Measurements from ENCODE around the gene ZAP70. TPM values are rescaled to one million over a fixed set of nuclear protein-coding genes. Genes with fewer than 3 reads are reported as not detected.

Gene ZAP70
- total RNA-seq, 3 donors from 2014 or later = 3.5 to 7.5 (median 5.4) TPM

DNA sequence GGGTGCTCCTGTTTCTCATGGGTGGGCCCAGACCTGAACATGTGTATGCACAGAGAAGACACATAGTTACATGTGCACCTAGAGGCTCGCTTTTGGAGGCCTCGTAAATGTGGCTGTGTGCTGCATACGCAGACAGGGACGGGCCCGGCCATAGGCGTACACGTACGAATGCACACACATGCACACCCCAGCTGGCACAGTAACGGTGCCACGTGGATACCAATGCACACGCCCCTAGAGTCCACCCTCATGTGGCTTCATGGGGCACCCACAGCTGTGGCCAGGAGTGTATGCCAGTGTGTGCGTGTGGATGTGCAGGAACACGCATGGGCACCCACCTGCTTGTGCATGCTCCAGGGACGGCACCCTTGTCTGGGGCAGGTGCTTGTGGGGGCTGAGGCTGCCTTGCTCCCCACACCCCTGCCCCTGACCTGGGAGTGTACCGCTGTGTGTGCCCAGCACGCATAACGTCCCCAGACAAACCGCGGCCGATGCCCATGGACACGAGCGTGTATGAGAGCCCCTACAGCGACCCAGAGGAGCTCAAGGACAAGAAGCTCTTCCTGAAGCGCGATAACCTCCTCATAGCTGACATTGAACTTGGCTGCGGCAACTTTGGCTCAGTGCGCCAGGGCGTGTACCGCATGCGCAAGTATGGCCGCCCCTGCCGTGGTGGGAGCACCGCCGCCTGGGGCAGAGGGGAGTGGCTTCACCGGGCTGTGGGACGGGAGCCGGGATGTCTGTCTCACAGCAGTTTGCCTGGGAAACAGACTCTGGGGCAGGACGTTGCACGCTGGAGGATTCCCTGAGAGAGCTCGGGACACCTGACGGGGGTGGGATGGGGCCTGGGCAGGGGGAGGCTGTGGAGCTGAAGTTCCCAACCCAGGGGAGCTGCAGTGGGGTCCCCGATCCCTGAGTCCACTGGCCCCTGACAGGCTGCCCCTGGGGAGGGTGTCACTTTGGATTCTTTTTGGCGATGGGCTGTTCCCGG lies 21.0 kb downstream of the ZAP70 start:
- H3K36me3 ChIP-seq (ENCODE audit: low read depth) = no peaks in the 10 kb centered on the region
- DNase-seq (no peak), ATAC-seq (no peak)
- TF ChIP-seq, protein P1, sequence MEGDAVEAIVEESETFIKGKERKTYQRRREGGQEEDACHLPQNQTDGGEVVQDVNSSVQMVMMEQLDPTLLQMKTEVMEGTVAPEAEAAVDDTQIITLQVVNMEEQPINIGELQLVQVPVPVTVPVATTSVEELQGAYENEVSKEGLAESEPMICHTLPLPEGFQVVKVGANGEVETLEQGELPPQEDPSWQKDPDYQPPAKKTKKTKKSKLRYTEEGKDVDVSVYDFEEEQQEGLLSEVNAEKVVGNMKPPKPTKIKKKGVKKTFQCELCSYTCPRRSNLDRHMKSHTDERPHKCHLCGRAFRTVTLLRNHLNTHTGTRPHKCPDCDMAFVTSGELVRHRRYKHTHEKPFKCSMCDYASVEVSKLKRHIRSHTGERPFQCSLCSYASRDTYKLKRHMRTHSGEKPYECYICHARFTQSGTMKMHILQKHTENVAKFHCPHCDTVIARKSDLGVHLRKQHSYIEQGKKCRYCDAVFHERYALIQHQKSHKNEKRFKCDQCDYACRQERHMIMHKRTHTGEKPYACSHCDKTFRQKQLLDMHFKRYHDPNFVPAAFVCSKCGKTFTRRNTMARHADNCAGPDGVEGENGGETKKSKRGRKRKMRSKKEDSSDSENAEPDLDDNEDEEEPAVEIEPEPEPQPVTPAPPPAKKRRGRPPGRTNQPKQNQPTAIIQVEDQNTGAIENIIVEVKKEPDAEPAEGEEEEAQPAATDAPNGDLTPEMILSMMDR (IDR thresholded peaks at IDR 0.05) = no peak
- peaks cover 5% of the 10 kb centered on the region for H3K9me3 ChIP-seq
- no peak overlapping the region for H3K4me3 ChIP-seq
- intact Hi-C loops (cut with DNase I, micrococcal nuclease) = no loop called here
- no peaks in the 10 kb centered on the region for H3K4me1 ChIP-seq (ENCODE audit: low read depth)

DNA sequence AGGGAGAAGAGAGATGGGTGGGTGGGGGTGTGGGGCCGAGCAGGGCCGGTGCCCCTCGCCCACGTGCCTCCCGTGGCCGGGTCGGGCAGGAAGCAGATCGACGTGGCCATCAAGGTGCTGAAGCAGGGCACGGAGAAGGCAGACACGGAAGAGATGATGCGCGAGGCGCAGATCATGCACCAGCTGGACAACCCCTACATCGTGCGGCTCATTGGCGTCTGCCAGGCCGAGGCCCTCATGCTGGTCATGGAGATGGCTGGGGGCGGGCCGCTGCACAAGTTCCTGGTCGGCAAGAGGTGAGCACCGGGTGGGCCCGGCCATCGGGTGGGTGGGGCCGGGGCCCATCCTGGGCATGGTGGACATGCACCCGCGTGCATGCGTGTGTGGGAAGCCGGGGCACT lies 21.8 kb downstream of the ZAP70 start:
- intact Hi-C loops (cut with DNase I, micrococcal nuclease) = no loop called here
- ATAC-seq (no peak), DNase-seq (no peak)
- Histone ChIP-seq H3K9me3 (peaks cover 2% of the 10 kb centered on the region), H3K4me3 (no peak overlapping the region), H3K36me3 (ENCODE audit: low read depth) (no peaks in the 10 kb centered on the region), H3K4me1 (ENCODE audit: low read depth) (no peaks in the 10 kb centered on the region)
- TF ChIP-seq, protein P1 (IDR thresholded peaks at IDR 0.05) = no peak

- TF ChIP-seq, protein P1 (IDR thresholded peaks at IDR 0.05) = no peak
- Histone ChIP-seq H3K4me3 (no peak overlapping the region), H3K4me1 (ENCODE audit: low read depth) (no peaks in the 10 kb centered on the region), H3K36me3 (ENCODE audit: low read depth) (no peaks in the 10 kb centered on the region), H3K9me3 (no peaks in the 10 kb centered on the region)
- intact Hi-C loops (cut with DNase I, micrococcal nuclease) = no loop called here
- ATAC-seq (no peak), DNase-seq (no peak)
These were observed 22.8 kb downstream of the ZAP70 start for GRCh38 chr2:97736185-97736584.

DNA sequence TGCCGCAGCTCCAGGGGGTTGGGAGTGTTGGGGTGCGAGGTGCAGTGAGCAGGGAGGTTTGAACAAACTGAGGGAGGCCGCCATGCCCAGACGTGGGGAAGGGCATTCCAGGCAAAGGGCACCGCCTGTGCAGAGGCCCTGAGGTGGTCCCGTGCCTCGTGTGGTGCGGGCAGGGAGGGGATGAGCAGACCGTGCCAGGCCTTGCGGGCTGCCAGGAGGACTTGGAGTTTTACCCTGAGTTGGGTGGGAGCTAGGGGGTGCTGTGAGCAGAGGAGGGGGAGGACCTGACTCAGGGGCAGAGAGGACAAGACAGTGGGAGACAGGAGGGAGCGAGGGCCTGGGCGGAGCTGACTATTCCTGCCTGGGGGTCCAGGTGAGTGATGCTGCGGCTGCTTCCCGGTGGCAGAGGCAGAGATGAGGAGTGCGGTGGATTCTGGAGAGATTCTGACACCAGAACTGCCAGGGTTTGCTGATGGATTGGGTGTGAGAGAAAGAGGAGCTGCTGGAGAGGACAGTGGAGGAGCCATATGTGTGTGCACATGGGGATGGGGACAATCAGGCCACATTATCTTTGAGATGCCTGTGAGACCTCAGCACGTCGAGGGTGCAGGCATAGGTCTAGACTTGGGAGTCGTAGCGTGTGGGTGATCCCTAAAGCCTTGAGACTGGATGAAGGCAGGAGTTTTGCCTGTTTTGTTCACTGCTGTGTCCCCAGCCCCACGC lies 23.4 kb downstream of the ZAP70 start:
- Histone ChIP-seq H3K4me3 (no peak overlapping the region), H3K9me3 (no peaks in the 10 kb centered on the region), H3K4me1 (ENCODE audit: low read depth) (no peaks in the 10 kb centered on the region), H3K36me3 (ENCODE audit: low read depth) (no peaks in the 10 kb centered on the region)
- ATAC-seq = no peak
- no peak for DNase-seq
- TF ChIP-seq, protein P1 (IDR thresholded peaks at IDR 0.05) = no peak
- intact Hi-C loops (cut with DNase I, micrococcal nuclease) = no loop called here

DNA sequence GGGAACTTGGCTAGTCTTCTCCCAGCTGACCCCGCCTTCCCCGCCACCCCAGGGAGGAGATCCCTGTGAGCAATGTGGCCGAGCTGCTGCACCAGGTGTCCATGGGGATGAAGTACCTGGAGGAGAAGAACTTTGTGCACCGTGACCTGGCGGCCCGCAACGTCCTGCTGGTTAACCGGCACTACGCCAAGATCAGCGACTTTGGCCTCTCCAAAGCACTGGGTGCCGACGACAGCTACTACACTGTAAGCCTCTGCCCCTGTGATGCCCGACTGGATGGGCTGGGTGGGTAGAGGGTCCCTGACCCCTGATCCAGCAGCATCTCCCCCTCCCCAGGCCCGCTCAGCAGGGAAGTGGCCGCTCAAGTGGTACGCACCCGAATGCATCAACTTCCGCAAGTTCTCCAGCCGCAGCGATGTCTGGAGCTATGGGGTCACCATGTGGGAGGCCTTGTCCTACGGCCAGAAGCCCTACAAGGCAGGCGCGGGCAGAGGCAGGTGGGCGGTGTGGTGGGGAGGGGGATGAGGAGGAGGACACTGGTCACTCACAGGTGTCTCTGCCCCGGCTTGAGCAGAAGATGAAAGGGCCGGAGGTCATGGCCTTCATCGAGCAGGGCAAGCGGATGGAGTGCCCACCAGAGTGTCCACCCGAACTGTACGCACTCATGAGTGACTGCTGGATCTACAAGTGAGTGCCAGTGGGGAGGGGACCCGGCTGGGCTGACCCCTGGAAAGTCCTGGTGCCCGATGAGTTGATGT lies 24.2 kb downstream of the ZAP70 start:
- DNase-seq = no peak
- no peak for ATAC-seq
- H3K4me1 ChIP-seq (ENCODE audit: low read depth) = no peaks in the 10 kb centered on the region
- H3K36me3 ChIP-seq (ENCODE audit: low read depth) = no peaks in the 10 kb centered on the region
- intact Hi-C loops (cut with DNase I, micrococcal nuclease) = no loop called here
- H3K4me3 ChIP-seq = no peak overlapping the region
- TF ChIP-seq, protein P1 (IDR thresholded peaks at IDR 0.05) = no peak
- no peaks in the 10 kb centered on the region for H3K9me3 ChIP-seq
